HEK293 (cell line): Measurements from ENCODE around the gene TLCD3B.

Source experiments
- CTCF ChIA-PET: fragments of 350-600 bp; formaldehyde crosslinking; extraction: SDS; loops from one replicate; lab custom pipeline; 2021; ENCODE audit warnings: antibody characterized with exemption; lab: Yijun Ruan, JAX
- POLR2A ChIA-PET: fragments of 300-600 bp; formaldehyde crosslinking; extraction: SDS; loops from one replicate; lab custom pipeline; 2020; ENCODE audit warnings: antibody characterized with exemption, inconsistent platforms; lab: Yijun Ruan, JAX
- H3K27ac ChIP-seq: fragments of 200-500 bp; sonication (Bioruptor generic); 2 replicates; pipeline ENCODE4 v1.5.1; 2014; ENCODE audit warnings: low read depth, low read length, control low read depth, inconsistent platforms; ENCODE audit errors: extremely low read depth
- H3K36me3 ChIP-seq, 2 experiments: fragments of 200-500 bp in 1 of 2; sonication (Bioruptor generic) in 1 of 2; 1 replicate in 1 of 2; 2 replicates in 1 of 2; pipeline ENCODE4 v1.5.1; 2014 to 2017; ENCODE audit warnings: inconsistent platforms in 2 of 2, low read length in 2 of 2; ENCODE audit not compliant: control insufficient read depth in 2 of 2, insufficient read depth in 1 of 2
- H3K4me1 ChIP-seq: fragments of 200-500 bp; sonication (Bioruptor generic); 2 replicates; pipeline ENCODE4 v1.5.1; 2014; ENCODE audit warnings: mild to moderate bottlenecking, low read length, inconsistent platforms; ENCODE audit not compliant: control insufficient read depth, insufficient read depth
- H3K4me3 ChIP-seq: 2 replicates; pipeline ENCODE4 v1.5.1; 2011; ENCODE audit warnings: low read depth, mild to moderate bottlenecking, control low read depth, low read length, moderate library complexity
- H3K9me3 ChIP-seq: fragments of 200-500 bp; sonication (Bioruptor generic); 2 replicates; pipeline ENCODE4 v1.5.1; 2014; ENCODE audit warnings: low read depth, low read length, inconsistent platforms; ENCODE audit not compliant: control insufficient read depth, insufficient read depth
- GLI2 ChIP-seq: fragments of 450-650 bp; formaldehyde crosslinking; IDR thresholded peaks from 2 replicates; pipeline ENCODE4; 2017; ENCODE audit warnings: missing biosample characterization, missing genetic modification characterization, low read depth, borderline replicate concordance
- KLF7 ChIP-seq: fragments of 450-650 bp; formaldehyde crosslinking; IDR thresholded peaks from 2 replicates; pipeline ENCODE4 v1.5.1; 2016; ENCODE audit warnings: missing biosample characterization, missing genetic modification characterization, borderline replicate concordance
- KLF9 ChIP-seq: fragments of 450-650 bp; formaldehyde crosslinking; IDR thresholded peaks from 2 replicates; pipeline ENCODE4 v1.5.1; 2016; ENCODE audit warnings: missing biosample characterization, missing genetic modification characterization, low read depth
- MEIS1 ChIP-seq: sonication (generic); formaldehyde crosslinking; IDR thresholded peaks from 2 replicates; pipeline ENCODE4 v1.8.1; 2022; ENCODE audit warnings: missing genetic modification reagents, mild to moderate bottlenecking, borderline replicate concordance
- OVOL3 ChIP-seq: fragments of 450-650 bp; formaldehyde crosslinking; IDR thresholded peaks from 2 replicates; pipeline ENCODE4 v1.5.1; 2016; ENCODE audit warnings: missing biosample characterization, missing genetic modification characterization
- PRDM1 ChIP-seq: fragments of 450-650 bp; formaldehyde crosslinking; IDR thresholded peaks from 2 replicates; pipeline ENCODE4; 2016; ENCODE audit warnings: missing biosample characterization, missing genetic modification characterization
- SCRT1 ChIP-seq: fragments of 450-650 bp; formaldehyde crosslinking; IDR thresholded peaks from 2 replicates; pipeline ENCODE4 v1.5.1; 2016; ENCODE audit warnings: missing biosample characterization, missing genetic modification characterization, borderline replicate concordance
- SP3 ChIP-seq: fragments of 450-650 bp; formaldehyde crosslinking; IDR thresholded peaks from 2 replicates; pipeline ENCODE4 v1.5.1; 2016; ENCODE audit warnings: missing biosample characterization, missing genetic modification characterization
- ZBTB8A ChIP-seq: fragments of 450-650 bp; formaldehyde crosslinking; IDR thresholded peaks from 2 replicates; pipeline ENCODE4 v1.5.1; 2016; ENCODE audit warnings: missing biosample characterization, missing genetic modification characterization
- ZFP3 ChIP-seq: fragments of 450-650 bp; formaldehyde crosslinking; IDR thresholded peaks from 2 replicates; pipeline ENCODE4 v1.5.1; 2016; ENCODE audit warnings: low read depth, missing biosample characterization, missing genetic modification characterization
- ZNF138 ChIP-seq: fragments of 450-650 bp; formaldehyde crosslinking; IDR thresholded peaks from 2 replicates; pipeline ENCODE4 v1.5.1; 2016; ENCODE audit warnings: missing biosample characterization, missing genetic modification characterization, borderline replicate concordance
- ZNF146 ChIP-seq: fragments of 450-650 bp; formaldehyde crosslinking; IDR thresholded peaks from 2 replicates; pipeline ENCODE4 v1.5.1; 2016; ENCODE audit warnings: missing biosample characterization, missing genetic modification characterization
- ZNF174 ChIP-seq: fragments of 450-650 bp; formaldehyde crosslinking; IDR thresholded peaks from 2 replicates; pipeline ENCODE4 v1.5.0; 2017; ENCODE audit warnings: missing biosample characterization, mild to moderate bottlenecking, missing genetic modification characterization
- ZNF175 ChIP-seq: fragments of 450-650 bp; formaldehyde crosslinking; IDR thresholded peaks from 2 replicates; pipeline ENCODE4 v1.5.1; 2016; ENCODE audit warnings: missing biosample characterization, missing genetic modification characterization
- ZNF19 ChIP-seq: fragments of 450-650 bp; formaldehyde crosslinking; IDR thresholded peaks from 2 replicates; pipeline ENCODE4; 2016; ENCODE audit warnings: missing biosample characterization, missing genetic modification characterization, low read depth
- ZNF2 ChIP-seq: fragments of 450-650 bp; formaldehyde crosslinking; IDR thresholded peaks from 2 replicates; pipeline ENCODE4 v1.5.1; 2016; ENCODE audit warnings: missing biosample characterization, missing genetic modification characterization
- ZNF311 ChIP-seq: fragments of 450-650 bp; formaldehyde crosslinking; IDR thresholded peaks from 2 replicates; pipeline ENCODE4 v1.5.1; 2017; ENCODE audit warnings: missing biosample characterization, missing genetic modification characterization, borderline replicate concordance
- ZNF335 ChIP-seq: fragments of 450-650 bp; formaldehyde crosslinking; conservative IDR thresholded peaks from 2 replicates; pipeline ENCODE4 v1.5.1; 2016; ENCODE audit warnings: missing biosample characterization, missing genetic modification characterization
- ZNF530 ChIP-seq: fragments of 450-650 bp; formaldehyde crosslinking; IDR thresholded peaks from 2 replicates; pipeline ENCODE4 v1.5.1; 2016; ENCODE audit warnings: low read depth, missing biosample characterization, missing genetic modification characterization
- ZNF544 ChIP-seq: fragments of 450-650 bp; formaldehyde crosslinking; IDR thresholded peaks from 2 replicates; pipeline ENCODE4 v1.5.0; 2017; ENCODE audit warnings: missing biosample characterization, missing genetic modification characterization
- ZNF561 ChIP-seq: fragments of 450-650 bp; IDR thresholded peaks from 2 replicates; pipeline ENCODE4 v1.5.1; 2018; ENCODE audit warnings: missing biosample characterization, missing genetic modification characterization, borderline replicate concordance
- ZNF621 ChIP-seq: fragments of 450-650 bp; formaldehyde crosslinking; IDR thresholded peaks from 2 replicates; pipeline ENCODE4 v1.5.1; 2017; ENCODE audit warnings: missing biosample characterization, missing genetic modification characterization
- ZXDB ChIP-seq: fragments of 450-650 bp; formaldehyde crosslinking; IDR thresholded peaks from 2 replicates; pipeline ENCODE4 v1.5.1; 2016; ENCODE audit warnings: missing biosample characterization, missing genetic modification characterization
- TF ChIP-seq, protein P1 (sequence below): fragments of 450-650 bp; formaldehyde crosslinking; IDR thresholded peaks from 2 replicates; pipeline ENCODE4 v1.5.1; 2016; ENCODE audit warnings: missing biosample characterization, missing genetic modification characterization
- TF ChIP-seq, protein P2 (sequence below): fragments of 450-650 bp; formaldehyde crosslinking; IDR thresholded peaks from 2 replicates; pipeline ENCODE4 v1.5.1; 2016; ENCODE audit warnings: missing biosample characterization, missing genetic modification characterization
- TF ChIP-seq, protein P3 (sequence below): fragments of 450-650 bp; formaldehyde crosslinking; IDR thresholded peaks from 2 replicates; pipeline ENCODE4 v1.5.1; 2017; ENCODE audit warnings: missing biosample characterization, missing genetic modification characterization
- TF ChIP-seq, protein P4 (sequence below): fragments of 450-650 bp; formaldehyde crosslinking; IDR thresholded peaks from 2 replicates; pipeline ENCODE4 v1.5.1; 2016; ENCODE audit warnings: missing biosample characterization, missing genetic modification characterization
- TF ChIP-seq, protein P5 (sequence below): fragments of 450-650 bp; formaldehyde crosslinking; IDR thresholded peaks from 2 replicates; pipeline ENCODE4 v1.5.1; 2017; ENCODE audit warnings: missing biosample characterization, missing genetic modification characterization

The TLCD3B gene

DNA sequence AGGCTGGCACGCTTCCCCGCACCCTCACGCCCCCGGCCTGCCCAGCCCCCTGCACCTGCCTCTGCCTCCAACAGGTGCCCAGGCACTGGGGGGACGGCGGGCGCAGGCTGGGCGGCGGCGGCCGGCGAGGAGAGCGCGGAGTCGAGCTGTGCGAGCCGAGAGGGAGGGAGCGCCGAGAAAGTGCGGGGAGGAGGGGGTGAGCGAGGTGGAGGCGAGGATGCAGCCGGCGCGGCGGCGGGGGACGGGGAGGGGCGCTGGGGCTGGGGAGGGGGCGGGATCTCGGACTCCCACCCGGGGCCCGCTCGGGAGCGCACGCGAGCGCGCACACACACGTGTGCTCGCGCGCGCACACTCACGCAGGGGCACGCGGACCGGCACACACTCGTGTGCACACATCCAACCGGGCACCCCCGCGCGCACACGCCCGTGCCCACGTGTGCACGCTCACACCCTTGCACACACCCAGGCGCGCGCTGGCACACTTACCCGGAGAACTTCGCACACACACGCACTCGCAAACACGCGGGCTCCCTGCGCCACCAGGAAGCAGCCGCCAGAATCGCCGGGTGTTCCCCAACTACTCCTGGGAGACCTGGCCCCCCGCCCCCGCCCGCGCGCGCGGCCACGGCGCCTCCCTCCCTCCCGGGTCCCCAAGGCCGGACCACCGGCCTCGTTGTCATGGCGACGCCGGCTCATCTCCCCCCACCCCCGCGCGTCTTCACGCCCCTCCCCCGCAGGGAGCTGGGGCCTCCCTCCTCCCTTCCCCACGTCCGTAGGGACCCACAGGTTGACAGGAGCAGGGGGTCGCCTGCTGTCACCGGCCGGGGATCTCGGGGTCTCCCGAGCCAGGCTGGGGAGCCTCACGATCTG lies 20.0 kb downstream of the TLCD3B start, which contains the start of gene DOC2A:
DOC2A (minus strand) TSS at position 184 of the 870 bp plus-strand sequence. CDS start 805 bp downstream, outside the sequence.
- no peaks in the 10 kb centered on the region for H3K9me3 ChIP-seq
- no peaks in the 10 kb centered on the region for H3K4me1 ChIP-seq
- peak within 1 kb of the TSS; percentile 50 for H3K4me3 ChIP-seq
- no peak within 1 kb of the TSS; the same call in 1 of the 2 replicates for H3K27ac ChIP-seq
- peaks cover 0 to 8% of the 10 kb centered on the region in 2 experiments; a peak in 1 of 3 replicates for H3K36me3 ChIP-seq
- ChIA-PET POLR2A (interaction anchor here (0.5 to 0.7 kb wide), 5 partner anchors 15 to 768 kb away, joined by 3 to 4 read pairs (median 3); partner anchors contain the start of genes HIRIP3, INO80E and PAGR1), CTCF (interaction anchor here (1.2 kb wide), 1 partner anchor 11 kb away, joined by 4 read pairs; no protein-coding TSS in a partner anchor)
- TF ChIP-seq ZNF335 (tag by site-specific recombination) (peak; percentile 86), OVOL3 (no peak), SP3 (tag by site-specific recombination) (0 out of 2 replicates have a peak, but pooled peaks have one; percentile 36), ZNF2 (tag by site-specific recombination) (0 out of 2 replicates have a peak, but pooled peaks have one; percentile 12), MEIS1 (CRISPR knock-in tag) (no peak), ZNF174 (tag by site-specific recombination) (no peak), ZNF19 (tag by site-specific recombination) (no peak), ZNF530 (tag by site-specific recombination) (no peak), ZFP3 (tag by site-specific recombination) (peak; percentile 86), KLF7 (tag by site-specific recombination) (no peak), GLI2 (tag by site-specific recombination) (no peak), ZNF175 (tag by site-specific recombination) (no peak), ZNF621 (tag by site-specific recombination) (no peak), PRDM1 (tag by site-specific recombination) (no peak), ZNF561 (tag by site-specific recombination) (peak; percentile 48; the same call in 1 of the 2 replicates), ZNF146 (tag by site-specific recombination) (0 out of 2 replicates have a peak, but pooled peaks have one; percentile 4), ZXDB (tag by site-specific recombination) (peak; percentile 54; the same call in 1 of the 2 replicates), SCRT1 (tag by site-specific recombination) (peak; percentile 95), KLF9 (tag by site-specific recombination) (0 out of 2 replicates have a peak, but pooled peaks have one; percentile 3), ZBTB8A (tag by site-specific recombination) (0 out of 2 replicates have a peak, but pooled peaks have one; percentile 7), ZNF544 (no peak), ZNF138 (tag by site-specific recombination) (no peak), ZNF311 (no peak)
- TF ChIP-seq, protein P1, sequence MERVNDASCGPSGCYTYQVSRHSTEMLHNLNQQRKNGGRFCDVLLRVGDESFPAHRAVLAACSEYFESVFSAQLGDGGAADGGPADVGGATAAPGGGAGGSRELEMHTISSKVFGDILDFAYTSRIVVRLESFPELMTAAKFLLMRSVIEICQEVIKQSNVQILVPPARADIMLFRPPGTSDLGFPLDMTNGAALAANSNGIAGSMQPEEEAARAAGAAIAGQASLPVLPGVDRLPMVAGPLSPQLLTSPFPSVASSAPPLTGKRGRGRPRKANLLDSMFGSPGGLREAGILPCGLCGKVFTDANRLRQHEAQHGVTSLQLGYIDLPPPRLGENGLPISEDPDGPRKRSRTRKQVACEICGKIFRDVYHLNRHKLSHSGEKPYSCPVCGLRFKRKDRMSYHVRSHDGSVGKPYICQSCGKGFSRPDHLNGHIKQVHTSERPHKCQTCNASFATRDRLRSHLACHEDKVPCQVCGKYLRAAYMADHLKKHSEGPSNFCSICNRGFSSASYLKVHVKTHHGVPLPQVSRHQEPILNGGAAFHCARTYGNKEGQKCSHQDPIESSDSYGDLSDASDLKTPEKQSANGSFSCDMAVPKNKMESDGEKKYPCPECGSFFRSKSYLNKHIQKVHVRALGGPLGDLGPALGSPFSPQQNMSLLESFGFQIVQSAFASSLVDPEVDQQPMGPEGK (tag by site-specific recombination) = peak; percentile 46
- TF ChIP-seq, protein P2, sequence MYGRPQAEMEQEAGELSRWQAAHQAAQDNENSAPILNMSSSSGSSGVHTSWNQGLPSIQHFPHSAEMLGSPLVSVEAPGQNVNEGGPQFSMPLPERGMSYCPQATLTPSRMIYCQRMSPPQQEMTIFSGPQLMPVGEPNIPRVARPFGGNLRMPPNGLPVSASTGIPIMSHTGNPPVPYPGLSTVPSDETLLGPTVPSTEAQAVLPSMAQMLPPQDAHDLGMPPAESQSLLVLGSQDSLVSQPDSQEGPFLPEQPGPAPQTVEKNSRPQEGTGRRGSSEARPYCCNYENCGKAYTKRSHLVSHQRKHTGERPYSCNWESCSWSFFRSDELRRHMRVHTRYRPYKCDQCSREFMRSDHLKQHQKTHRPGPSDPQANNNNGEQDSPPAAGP (tag by site-specific recombination) = 0 out of 2 replicates have a peak, but pooled peaks have one; percentile 57
- TF ChIP-seq, protein P3, sequence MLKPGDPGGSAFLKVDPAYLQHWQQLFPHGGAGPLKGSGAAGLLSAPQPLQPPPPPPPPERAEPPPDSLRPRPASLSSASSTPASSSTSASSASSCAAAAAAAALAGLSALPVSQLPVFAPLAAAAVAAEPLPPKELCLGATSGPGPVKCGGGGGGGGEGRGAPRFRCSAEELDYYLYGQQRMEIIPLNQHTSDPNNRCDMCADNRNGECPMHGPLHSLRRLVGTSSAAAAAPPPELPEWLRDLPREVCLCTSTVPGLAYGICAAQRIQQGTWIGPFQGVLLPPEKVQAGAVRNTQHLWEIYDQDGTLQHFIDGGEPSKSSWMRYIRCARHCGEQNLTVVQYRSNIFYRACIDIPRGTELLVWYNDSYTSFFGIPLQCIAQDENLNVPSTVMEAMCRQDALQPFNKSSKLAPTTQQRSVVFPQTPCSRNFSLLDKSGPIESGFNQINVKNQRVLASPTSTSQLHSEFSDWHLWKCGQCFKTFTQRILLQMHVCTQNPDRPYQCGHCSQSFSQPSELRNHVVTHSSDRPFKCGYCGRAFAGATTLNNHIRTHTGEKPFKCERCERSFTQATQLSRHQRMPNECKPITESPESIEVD = no peak
- TF ChIP-seq, protein P4, sequence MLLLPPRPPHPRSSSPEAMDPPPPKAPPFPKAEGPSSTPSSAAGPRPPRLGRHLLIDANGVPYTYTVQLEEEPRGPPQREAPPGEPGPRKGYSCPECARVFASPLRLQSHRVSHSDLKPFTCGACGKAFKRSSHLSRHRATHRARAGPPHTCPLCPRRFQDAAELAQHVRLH (tag by site-specific recombination) = no peak
- TF ChIP-seq, protein P5, sequence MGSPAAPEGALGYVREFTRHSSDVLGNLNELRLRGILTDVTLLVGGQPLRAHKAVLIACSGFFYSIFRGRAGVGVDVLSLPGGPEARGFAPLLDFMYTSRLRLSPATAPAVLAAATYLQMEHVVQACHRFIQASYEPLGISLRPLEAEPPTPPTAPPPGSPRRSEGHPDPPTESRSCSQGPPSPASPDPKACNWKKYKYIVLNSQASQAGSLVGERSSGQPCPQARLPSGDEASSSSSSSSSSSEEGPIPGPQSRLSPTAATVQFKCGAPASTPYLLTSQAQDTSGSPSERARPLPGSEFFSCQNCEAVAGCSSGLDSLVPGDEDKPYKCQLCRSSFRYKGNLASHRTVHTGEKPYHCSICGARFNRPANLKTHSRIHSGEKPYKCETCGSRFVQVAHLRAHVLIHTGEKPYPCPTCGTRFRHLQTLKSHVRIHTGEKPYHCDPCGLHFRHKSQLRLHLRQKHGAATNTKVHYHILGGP (tag by site-specific recombination) = no peak
